K562 (cell line): ENCODE data around the gene MOSPD3. TPM values are rescaled to one million over a fixed set of nuclear protein-coding genes. Genes with fewer than 3 reads are reported as not detected.

ENCODE experiments used
- KDM5B ChIP-seq: fragments of 200-600 bp; sonication (generic); IDR thresholded peaks from 2 replicates; pipeline ENCODE4 v1.6.1; 2012; ENCODE audit warnings: low read depth, mild to moderate bottlenecking, moderate library complexity, low read length, control low read depth, inconsistent platforms; ENCODE audit not compliant: insufficient replicate concordance
- MEIS2 ChIP-seq: fragments of 450-650 bp; IDR thresholded peaks from 2 replicates; pipeline ENCODE4 v1.6.1; 2014; ENCODE audit warnings: mild to moderate bottlenecking; ENCODE audit not compliant: partially characterized antibody
- NFE2L1 ChIP-seq: fragments of 450-650 bp; IDR thresholded peaks from 2 replicates; pipeline ENCODE4 v1.6.1; 2016; ENCODE audit warnings: missing genetic modification characterization, low read depth, mild to moderate bottlenecking, missing compliant biosample characterization, moderate library complexity, borderline replicate concordance
- NFIC ChIP-seq: fragments of 450-650 bp; IDR thresholded peaks from 2 replicates; pipeline ENCODE4 v1.6.1; 2017; ENCODE audit warnings: mild to moderate bottlenecking, inconsistent platforms
- RFX5 ChIP-seq: IDR thresholded peaks from 2 replicates; pipeline ENCODE4 v1.6.1; 2011; ENCODE audit warnings: low read depth, mild to moderate bottlenecking, improper control_type of control experiment, low read length
- SIN3A ChIP-seq, 2 experiments: fragments of 150-350 bp in 1 of 2; IDR thresholded peaks; 2 replicates each; pipeline ENCODE4 v1.6.1; 2011 to 2016; ENCODE audit warnings: borderline replicate concordance in 2 of 2, low read depth in 2 of 2, low read length in 2 of 2, mild to moderate bottlenecking in 2 of 2, moderate library complexity in 2 of 2; ENCODE audit not compliant: control insufficient read depth in 1 of 2
- SP2 ChIP-seq: IDR thresholded peaks from 2 replicates; pipeline ENCODE4 v1.6.1; 2011; ENCODE audit warnings: mild to moderate bottlenecking, low read depth, low read length, moderate library complexity; ENCODE audit not compliant: poor library complexity, severe bottlenecking; ENCODE audit errors: extremely low read depth
- TSC22D4 ChIP-seq: fragments of 450-650 bp; IDR thresholded peaks from 2 replicates; pipeline ENCODE4 v1.6.1; 2016; ENCODE audit warnings: missing genetic modification characterization, missing biosample characterization, control low read depth
- ZFP36 ChIP-seq: fragments of 150-350 bp; IDR thresholded peaks from 2 replicates; pipeline ENCODE4 v1.6.1; 2018; ENCODE audit warnings: low read length, low read depth; ENCODE audit not compliant: partially characterized antibody
- ZNF143 ChIP-seq: sonication (generic); formaldehyde crosslinking; IDR thresholded peaks from 2 replicates; pipeline ENCODE4 v1.9.0; 2022; ENCODE audit warnings: mild to moderate bottlenecking, missing genetic modification reagents
- ZNF551 ChIP-seq: fragments of 250-450 bp; sonication (Bioruptor Pico); IDR thresholded peaks from 2 replicates; pipeline ENCODE4 v1.5.0; 2021; ENCODE audit warnings: mild to moderate bottlenecking, moderate library complexity
- polyA plus RNA-seq, 8 experiments: library from polyadenylated mRNA; depleted of rRNA in 4 of 8; stranded (reverse) in 5 of 8; unstranded in 3 of 8; fragments of >200 nt; fragmentation: Nextera tagmentation in 2 of 8; fragmentation: Illumina TruSeq in 1 of 8; extraction: Ambion mirVana in 2 of 8; extraction: Trizol in 1 of 8; gene quantifications; 2 replicates each; pipeline versions ENCODE4 v1.2.1 to v1.2.3, GENCODE V29; 2011 to 2014; ENCODE audit warnings: inconsistent platforms in 1 of 8, missing spikeins in 1 of 8
- total RNA-seq, 7 experiments: library from RNA; depleted of rRNA in 6 of 7; stranded (reverse); fragments of >200 nt in 6 of 7; fragmentation: Illumina TruSeq in 2 of 7; extraction: Trizol in 2 of 7; gene quantifications; 2 replicates each; pipeline versions ENCODE4 v1.2.1 to v1.2.3, GENCODE V29; 2011 to 2021; ENCODE audit warnings: low replicate concordance in 1 of 7
- TF ChIP-seq, protein P1 (sequence below): fragments of 450-650 bp; IDR thresholded peaks from 2 replicates; pipeline ENCODE4 v1.6.1; 2016; ENCODE audit warnings: low read depth, mild to moderate bottlenecking, moderate library complexity
- TF ChIP-seq, protein P2 (sequence below): sonication (generic); formaldehyde crosslinking; IDR thresholded peaks from 2 replicates; pipeline ENCODE4 v1.9.0; 2022; ENCODE audit warnings: mild to moderate bottlenecking, missing genetic modification reagents
- TF ChIP-seq, protein P3 (sequence below): fragments of 450-650 bp; IDR thresholded peaks from 2 replicates; pipeline ENCODE4 v1.6.1; 2017; ENCODE audit warnings: antibody characterized with exemption
- TF ChIP-seq, protein P4 (sequence below): fragments of 450-650 bp; IDR thresholded peaks from 2 replicates; pipeline ENCODE4 v1.6.1; 2017; ENCODE audit warnings: mild to moderate bottlenecking, moderate library complexity
- TF ChIP-seq, protein P5 (sequence below): fragments of 250-450 bp; sonication (Bioruptor Pico); IDR thresholded peaks from 2 replicates; pipeline ENCODE4 v1.5.0; 2022; ENCODE audit warnings: mild to moderate bottlenecking

MOSPD3 gene
- total and polyA plus RNA-seq, 9 of the 15 experiments (the other 6 are each of a cell fraction or from before 2014, with no cell fraction given), result 1.4 to 32.1 (median 7.3) TPM

DNA sequence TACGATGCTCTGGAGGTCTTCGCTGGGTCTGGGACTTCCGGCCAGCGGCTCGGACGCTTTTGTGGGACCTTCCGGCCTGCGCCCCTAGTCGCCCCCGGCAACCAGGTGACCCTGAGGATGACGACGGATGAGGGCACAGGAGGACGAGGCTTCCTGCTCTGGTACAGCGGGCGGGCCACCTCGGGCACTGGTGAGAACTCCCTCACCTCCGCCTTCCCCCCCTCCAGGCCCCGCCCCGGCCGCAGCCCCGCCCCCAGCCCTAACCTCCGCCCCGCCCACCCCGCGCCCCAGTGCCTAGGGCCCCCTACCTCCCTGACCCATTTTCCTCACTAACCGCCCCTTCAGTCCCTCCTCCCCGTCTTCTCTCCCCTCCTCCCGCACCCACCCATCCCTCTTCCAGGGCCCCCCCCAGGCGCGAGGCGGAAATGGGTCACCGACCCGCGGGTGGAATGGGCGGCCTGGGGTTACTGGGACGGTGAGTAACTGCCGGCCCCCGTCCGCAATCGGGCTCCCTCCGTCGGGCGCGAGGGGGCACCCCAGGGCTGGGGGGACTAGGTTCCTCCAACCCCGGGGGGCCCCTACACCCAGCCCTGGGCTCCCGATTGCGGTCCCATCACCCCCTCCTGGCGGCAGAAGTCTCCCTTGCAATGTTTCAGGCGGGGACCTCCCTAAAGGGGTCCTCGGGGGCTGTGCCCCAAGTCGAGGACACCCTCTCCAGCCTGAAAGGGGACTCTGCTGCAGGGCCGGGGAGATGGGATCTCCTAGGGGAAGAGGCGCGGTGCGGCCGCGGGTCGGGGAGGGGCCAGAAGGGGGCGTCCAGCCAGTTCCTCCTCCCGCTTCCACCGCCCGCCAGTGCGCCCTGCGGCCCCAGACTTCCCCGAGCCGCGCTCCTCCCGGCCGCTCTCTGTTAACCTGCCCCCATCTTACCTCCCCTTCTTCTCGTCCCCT is 8.0 kb upstream of the MOSPD3 start (continued):
- TF ChIP-seq SIN3A (IDR thresholded peaks at IDR 0.05; ENCODE audit: borderline replicate concordance in 2 of 2, control insufficient read depth in 1 of 2, low read depth in 2 of 2, low read length in 2 of 2), result peak; percentile 67 to 91; a peak in 1 of 4 replicates
- TF ChIP-seq, protein P1, sequence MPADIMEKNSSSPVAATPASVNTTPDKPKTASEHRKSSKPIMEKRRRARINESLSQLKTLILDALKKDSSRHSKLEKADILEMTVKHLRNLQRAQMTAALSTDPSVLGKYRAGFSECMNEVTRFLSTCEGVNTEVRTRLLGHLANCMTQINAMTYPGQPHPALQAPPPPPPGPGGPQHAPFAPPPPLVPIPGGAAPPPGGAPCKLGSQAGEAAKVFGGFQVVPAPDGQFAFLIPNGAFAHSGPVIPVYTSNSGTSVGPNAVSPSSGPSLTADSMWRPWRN, result 0 out of 2 replicates have a peak, but pooled peaks have one; percentile 48
- TF ChIP-seq ZNF143 (CRISPR knock-in tag), result 0 out of 2 replicates have a peak, but pooled peaks have one; percentile 24
- TF ChIP-seq NFE2L1, result no peak
- TF ChIP-seq, protein P2, sequence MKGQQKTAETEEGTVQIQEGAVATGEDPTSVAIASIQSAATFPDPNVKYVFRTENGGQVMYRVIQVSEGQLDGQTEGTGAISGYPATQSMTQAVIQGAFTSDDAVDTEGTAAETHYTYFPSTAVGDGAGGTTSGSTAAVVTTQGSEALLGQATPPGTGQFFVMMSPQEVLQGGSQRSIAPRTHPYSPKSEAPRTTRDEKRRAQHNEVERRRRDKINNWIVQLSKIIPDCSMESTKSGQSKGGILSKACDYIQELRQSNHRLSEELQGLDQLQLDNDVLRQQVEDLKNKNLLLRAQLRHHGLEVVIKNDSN, result no peak
- TF ChIP-seq, protein P3, sequence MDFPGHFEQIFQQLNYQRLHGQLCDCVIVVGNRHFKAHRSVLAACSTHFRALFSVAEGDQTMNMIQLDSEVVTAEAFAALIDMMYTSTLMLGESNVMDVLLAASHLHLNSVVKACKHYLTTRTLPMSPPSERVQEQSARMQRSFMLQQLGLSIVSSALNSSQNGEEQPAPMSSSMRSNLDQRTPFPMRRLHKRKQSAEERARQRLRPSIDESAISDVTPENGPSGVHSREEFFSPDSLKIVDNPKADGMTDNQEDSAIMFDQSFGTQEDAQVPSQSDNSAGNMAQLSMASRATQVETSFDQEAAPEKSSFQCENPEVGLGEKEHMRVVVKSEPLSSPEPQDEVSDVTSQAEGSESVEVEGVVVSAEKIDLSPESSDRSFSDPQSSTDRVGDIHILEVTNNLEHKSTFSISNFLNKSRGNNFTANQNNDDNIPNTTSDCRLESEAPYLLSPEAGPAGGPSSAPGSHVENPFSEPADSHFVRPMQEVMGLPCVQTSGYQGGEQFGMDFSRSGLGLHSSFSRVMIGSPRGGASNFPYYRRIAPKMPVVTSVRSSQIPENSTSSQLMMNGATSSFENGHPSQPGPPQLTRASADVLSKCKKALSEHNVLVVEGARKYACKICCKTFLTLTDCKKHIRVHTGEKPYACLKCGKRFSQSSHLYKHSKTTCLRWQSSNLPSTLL, result no peak
- no peak for TF ChIP-seq SP2
- TF ChIP-seq ZNF551 (CRISPR knock-in tag), result no peak
- TF ChIP-seq RFX5, result no peak
- peak; percentile 28; the same call in 1 of the 2 replicates for TF ChIP-seq NFIC
- no peak for TF ChIP-seq TSC22D4 (tag)
- TF ChIP-seq, protein P4, sequence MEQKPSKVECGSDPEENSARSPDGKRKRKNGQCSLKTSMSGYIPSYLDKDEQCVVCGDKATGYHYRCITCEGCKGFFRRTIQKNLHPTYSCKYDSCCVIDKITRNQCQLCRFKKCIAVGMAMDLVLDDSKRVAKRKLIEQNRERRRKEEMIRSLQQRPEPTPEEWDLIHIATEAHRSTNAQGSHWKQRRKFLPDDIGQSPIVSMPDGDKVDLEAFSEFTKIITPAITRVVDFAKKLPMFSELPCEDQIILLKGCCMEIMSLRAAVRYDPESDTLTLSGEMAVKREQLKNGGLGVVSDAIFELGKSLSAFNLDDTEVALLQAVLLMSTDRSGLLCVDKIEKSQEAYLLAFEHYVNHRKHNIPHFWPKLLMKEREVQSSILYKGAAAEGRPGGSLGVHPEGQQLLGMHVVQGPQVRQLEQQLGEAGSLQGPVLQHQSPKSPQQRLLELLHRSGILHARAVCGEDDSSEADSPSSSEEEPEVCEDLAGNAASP, result no peak
- TF ChIP-seq, protein P5, sequence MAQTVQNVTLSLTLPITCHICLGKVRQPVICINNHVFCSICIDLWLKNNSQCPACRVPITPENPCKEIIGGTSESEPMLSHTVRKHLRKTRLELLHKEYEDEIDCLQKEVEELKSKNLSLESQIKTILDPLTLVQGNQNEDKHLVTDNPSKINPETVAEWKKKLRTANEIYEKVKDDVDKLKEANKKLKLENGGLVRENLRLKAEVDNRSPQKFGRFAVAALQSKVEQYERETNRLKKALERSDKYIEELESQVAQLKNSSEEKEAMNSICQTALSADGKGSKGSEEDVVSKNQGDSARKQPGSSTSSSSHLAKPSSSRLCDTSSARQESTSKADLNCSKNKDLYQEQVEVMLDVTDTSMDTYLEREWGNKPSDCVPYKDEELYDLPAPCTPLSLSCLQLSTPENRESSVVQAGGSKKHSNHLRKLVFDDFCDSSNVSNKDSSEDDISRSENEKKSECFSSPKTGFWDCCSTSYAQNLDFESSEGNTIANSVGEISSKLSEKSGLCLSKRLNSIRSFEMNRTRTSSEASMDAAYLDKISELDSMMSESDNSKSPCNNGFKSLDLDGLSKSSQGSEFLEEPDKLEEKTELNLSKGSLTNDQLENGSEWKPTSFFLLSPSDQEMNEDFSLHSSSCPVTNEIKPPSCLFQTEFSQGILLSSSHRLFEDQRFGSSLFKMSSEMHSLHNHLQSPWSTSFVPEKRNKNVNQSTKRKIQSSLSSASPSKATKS (CRISPR knock-in tag), result no peak
- no peak for TF ChIP-seq MEIS2
- peak; percentile 71 for TF ChIP-seq KDM5B
- no peak for TF ChIP-seq ZFP36
